ENCODE results near the gene GARRE1.

The GARRE1 gene

DNA sequence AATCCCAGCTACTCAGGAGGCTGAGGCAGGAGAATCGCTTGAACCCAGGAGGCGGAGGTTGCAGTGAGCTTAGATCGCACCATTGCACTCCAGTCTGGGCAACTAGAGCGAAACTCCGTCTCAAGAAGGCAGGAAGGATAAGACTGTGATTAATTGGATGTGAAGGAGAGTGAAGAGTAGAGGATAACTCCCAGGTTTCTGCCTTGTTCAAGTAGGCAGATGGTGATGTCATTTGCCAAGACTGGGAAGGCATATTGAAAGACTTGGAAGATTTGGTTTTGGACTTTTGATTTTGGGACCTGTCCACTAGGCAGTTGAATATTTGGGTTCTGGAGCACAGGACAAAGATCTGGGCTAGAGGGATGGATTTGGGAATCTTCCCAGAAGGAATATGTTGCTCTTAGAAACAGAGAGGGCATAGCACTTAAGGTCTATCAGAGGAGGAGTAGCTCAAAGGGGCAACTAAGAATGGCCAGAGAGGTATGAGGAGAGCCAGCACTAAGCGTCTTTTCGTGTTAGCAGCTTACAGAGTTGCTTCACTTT lies 20.0 kb downstream of the GARRE1 start:
- Histone ChIP-seq H3F3A (ENCODE audit: insufficient read depth, low read length) (peaks cover 14% of the 10 kb centered on the region), H3K36me3 (replicated peaks; ENCODE audit: insufficient read depth, low read length) (no peaks in the 10 kb centered on the region), H3K27me3 (replicated peaks; ENCODE audit: insufficient read depth, low read length) (no peaks in the 10 kb centered on the region), H3K9me3 (replicated peaks; ENCODE audit: insufficient read depth, low read length) (no peaks in the 10 kb centered on the region), H3K4me2 (ENCODE audit: low read depth, low read length) (no peak overlapping the region), H3K4me3 (ENCODE audit: low read length) (no peak overlapping the region), H2AFZ (ENCODE audit: low read length) (no peak overlapping the region), H3K4me1 (ENCODE audit: low read length) (peaks cover 13% of the 10 kb centered on the region), H3K9ac (ENCODE audit: low read length) (no peak overlapping the region), H3K27ac (ENCODE audit: low read length) (no peak overlapping the region), H3K9me2 (replicated peaks; ENCODE audit: insufficient read depth, low read length) (no peaks in the 10 kb centered on the region), H3K79me2 (ENCODE audit: low read length) (0 out of 2 replicates have a peak, but pooled peaks cover 13% of the 10 kb centered on the region), H4K20me1 (ENCODE audit: insufficient read depth, low read length) (no peaks in the 10 kb centered on the region)
- TF ChIP-seq, protein P1, sequence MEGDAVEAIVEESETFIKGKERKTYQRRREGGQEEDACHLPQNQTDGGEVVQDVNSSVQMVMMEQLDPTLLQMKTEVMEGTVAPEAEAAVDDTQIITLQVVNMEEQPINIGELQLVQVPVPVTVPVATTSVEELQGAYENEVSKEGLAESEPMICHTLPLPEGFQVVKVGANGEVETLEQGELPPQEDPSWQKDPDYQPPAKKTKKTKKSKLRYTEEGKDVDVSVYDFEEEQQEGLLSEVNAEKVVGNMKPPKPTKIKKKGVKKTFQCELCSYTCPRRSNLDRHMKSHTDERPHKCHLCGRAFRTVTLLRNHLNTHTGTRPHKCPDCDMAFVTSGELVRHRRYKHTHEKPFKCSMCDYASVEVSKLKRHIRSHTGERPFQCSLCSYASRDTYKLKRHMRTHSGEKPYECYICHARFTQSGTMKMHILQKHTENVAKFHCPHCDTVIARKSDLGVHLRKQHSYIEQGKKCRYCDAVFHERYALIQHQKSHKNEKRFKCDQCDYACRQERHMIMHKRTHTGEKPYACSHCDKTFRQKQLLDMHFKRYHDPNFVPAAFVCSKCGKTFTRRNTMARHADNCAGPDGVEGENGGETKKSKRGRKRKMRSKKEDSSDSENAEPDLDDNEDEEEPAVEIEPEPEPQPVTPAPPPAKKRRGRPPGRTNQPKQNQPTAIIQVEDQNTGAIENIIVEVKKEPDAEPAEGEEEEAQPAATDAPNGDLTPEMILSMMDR (IDR thresholded peaks at IDR 0.05; ENCODE audit: low read length), result no peak
- TF ChIP-seq EZH2phosphoT487 (IDR thresholded peaks at IDR 0.05; ENCODE audit: low read length) (no peak), EZH2 (optimal IDR thresholded peaks at IDR 0.05; ENCODE audit: low read depth, low read length) (no peak)
- DNase-seq, result no peak

DNA sequence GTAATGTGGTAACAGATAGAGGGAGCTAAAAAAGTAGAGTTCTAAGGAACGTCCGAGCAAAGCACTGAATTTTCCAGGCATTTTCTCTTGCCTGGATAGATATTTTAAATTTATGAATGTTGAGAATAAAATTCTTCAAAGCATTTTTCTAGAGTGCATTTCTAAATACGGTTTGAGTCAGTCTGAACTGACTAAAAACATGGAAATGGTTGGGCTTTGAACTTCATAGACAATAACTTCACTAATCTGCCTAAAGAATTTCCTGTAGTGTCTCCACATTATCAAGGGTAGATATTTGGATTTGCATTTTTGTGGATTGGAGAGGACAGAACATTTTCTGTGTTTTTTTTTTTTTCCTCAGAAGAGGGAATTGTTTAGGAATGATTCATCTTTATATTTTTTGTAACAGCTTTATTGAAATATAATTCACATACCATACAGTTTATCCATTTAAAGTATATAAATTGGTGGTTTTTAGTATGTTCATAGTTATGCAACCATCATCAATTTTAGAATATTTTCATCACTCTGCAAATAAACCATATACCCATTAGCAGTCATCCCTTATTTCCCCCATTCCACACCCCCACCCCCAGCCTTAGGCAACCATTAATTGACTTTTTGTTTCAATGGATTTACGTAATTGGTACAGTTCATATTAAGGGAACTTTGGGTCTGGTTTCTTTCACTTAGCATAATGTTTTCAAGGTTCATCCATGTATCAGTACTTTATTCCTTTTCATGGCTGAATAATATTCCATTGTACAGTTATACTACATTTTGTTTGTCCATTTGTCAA lies 20.7 kb downstream of the GARRE1 start:
- TF ChIP-seq EZH2 (optimal IDR thresholded peaks at IDR 0.05; ENCODE audit: low read depth, low read length), result no peak
- no peak for TF ChIP-seq EZH2phosphoT487 (IDR thresholded peaks at IDR 0.05; ENCODE audit: low read length)
- TF ChIP-seq, protein P1 (IDR thresholded peaks at IDR 0.05; ENCODE audit: low read length), result no peak
- H3K27ac ChIP-seq (ENCODE audit: low read length), result no peak overlapping the region
- no peaks in the 10 kb centered on the region for H3K27me3 ChIP-seq (replicated peaks; ENCODE audit: insufficient read depth, low read length)
- no peak overlapping the region for H3K4me3 ChIP-seq (ENCODE audit: low read length)
- no peak for DNase-seq
- no peak overlapping the region for H3K9ac ChIP-seq (ENCODE audit: low read length)
- 0 out of 2 replicates have a peak, but pooled peaks cover 13% of the 10 kb centered on the region for H3K79me2 ChIP-seq (ENCODE audit: low read length)
- H3K36me3 ChIP-seq (replicated peaks; ENCODE audit: insufficient read depth, low read length), result no peaks in the 10 kb centered on the region
- no peak overlapping the region for H2AFZ ChIP-seq (ENCODE audit: low read length)
- H3F3A ChIP-seq (ENCODE audit: insufficient read depth, low read length), result peaks cover 8% of the 10 kb centered on the region
- H3K9me2 ChIP-seq (replicated peaks; ENCODE audit: insufficient read depth, low read length), result no peaks in the 10 kb centered on the region
- H3K9me3 ChIP-seq (replicated peaks; ENCODE audit: insufficient read depth, low read length), result no peaks in the 10 kb centered on the region
- peaks cover 8% of the 10 kb centered on the region for H3K4me1 ChIP-seq (ENCODE audit: low read length)
- no peaks in the 10 kb centered on the region for H4K20me1 ChIP-seq (ENCODE audit: insufficient read depth, low read length)
- no peak overlapping the region for H3K4me2 ChIP-seq (ENCODE audit: low read depth, low read length)

- DNase-seq, result no peak
- Histone ChIP-seq H3K4me2 (ENCODE audit: low read depth, low read length) (no peak overlapping the region), H3K9me3 (replicated peaks; ENCODE audit: insufficient read depth, low read length) (no peaks in the 10 kb centered on the region), H3K9me2 (replicated peaks; ENCODE audit: insufficient read depth, low read length) (no peaks in the 10 kb centered on the region), H3K9ac (ENCODE audit: low read length) (no peak overlapping the region), H2AFZ (ENCODE audit: low read length) (no peak overlapping the region), H3K27ac (ENCODE audit: low read length) (no peak overlapping the region), H4K20me1 (ENCODE audit: insufficient read depth, low read length) (no peaks in the 10 kb centered on the region), H3K4me3 (ENCODE audit: low read length) (no peak overlapping the region), H3K27me3 (replicated peaks; ENCODE audit: insufficient read depth, low read length) (no peaks in the 10 kb centered on the region), H3K79me2 (ENCODE audit: low read length) (0 out of 2 replicates have a peak, but pooled peaks cover 13% of the 10 kb centered on the region), H3K4me1 (ENCODE audit: low read length) (peaks cover 2% of the 10 kb centered on the region), H3K36me3 (replicated peaks; ENCODE audit: insufficient read depth, low read length) (no peaks in the 10 kb centered on the region), H3F3A (ENCODE audit: insufficient read depth, low read length) (peaks cover 2% of the 10 kb centered on the region; the same call in 1 of the 2 replicates)
- TF ChIP-seq EZH2 (optimal IDR thresholded peaks at IDR 0.05; ENCODE audit: low read depth, low read length) (no peak), EZH2phosphoT487 (IDR thresholded peaks at IDR 0.05; ENCODE audit: low read length) (no peak)
- TF ChIP-seq, protein P1 (IDR thresholded peaks at IDR 0.05; ENCODE audit: low read length), result no peak
Observed at GRCh38 chr19:34275705-34276104, 21.4 kb downstream of the GARRE1 start.

Measured in MM.1S (cell line).